HG02973 (cell line): Measurements from ENCODE around the gene DNAJC18.
A peak's percentile ranks its signal among the peaks of the same experiment; 100 is the strongest.
"Not testable (repeated sequence)": the region's sequence is repeated elsewhere in the genome, so short reads cannot be mapped to it uniquely, and the experiment has no call there.

Experiments used
- ATAC-seq: cut with Tn5 transposase; IDR thresholded peaks from one replicate; pipeline ENCODE4 v1.9.1; 2021; ENCODE audit warnings: moderate library complexity; ENCODE audit not compliant: unreplicated experiment

The DNAJC18 gene

DNA sequence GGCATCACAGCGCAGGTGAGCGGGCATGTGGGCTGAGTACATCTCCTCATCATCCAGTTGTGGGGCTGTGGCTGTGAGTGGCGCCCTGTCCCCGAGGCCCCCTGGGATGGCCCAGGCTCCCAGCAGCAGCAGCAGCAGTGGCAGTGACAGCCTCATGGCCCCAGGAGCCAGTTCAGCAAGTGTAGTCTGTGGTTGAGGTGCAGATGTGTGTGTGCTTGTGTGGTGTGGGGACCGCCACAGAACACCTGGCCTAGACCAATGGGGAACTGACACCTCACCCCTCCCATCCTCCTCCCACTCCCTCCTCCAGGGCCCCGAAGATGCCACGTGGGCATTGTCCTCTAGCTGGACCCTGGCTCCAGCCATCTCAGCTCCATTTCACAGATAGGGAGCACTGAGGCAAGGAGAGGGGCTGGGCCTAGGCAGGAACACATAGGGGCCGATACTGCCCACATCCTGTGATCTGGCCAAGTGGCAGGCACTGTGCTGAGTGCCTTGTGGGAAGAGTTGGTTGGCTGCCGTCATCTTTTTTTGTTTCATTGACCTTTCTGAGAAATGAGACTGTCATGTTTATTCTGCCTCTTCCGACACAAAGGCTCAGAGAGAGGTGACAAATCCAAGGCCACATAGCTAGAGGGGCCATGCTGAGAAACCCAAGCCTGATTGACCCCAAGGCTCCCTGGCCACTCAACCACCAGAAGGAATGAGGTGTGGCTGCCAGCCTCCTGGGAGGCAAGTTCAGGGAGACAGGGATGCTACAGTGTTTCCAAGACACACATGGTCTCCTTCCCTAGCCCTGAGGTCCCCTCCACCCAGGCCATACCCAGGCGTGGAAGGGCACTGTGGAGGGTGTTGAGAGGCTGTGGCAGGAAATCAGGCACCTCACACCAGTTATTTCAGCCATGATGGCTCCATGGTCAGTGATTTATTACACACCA, 49.4 kb downstream of the DNAJC18 start, which contains the start of gene MZB1:
Gene MZB1, minus strand, starts transcription at position 213 of the 938 bp plus-strand sequence. Its CDS starts 57 bp downstream, at position 156.
- ATAC-seq = peak; percentile 35

- ATAC-seq = no peak
Observed at GRCh38 chr5:139388198-139388821, 51.0 kb downstream of the DNAJC18 start.

- ATAC-seq = no peak
Observed at GRCh38 chr5:139387611-139388197, 51.6 kb downstream of the DNAJC18 start.

DNA sequence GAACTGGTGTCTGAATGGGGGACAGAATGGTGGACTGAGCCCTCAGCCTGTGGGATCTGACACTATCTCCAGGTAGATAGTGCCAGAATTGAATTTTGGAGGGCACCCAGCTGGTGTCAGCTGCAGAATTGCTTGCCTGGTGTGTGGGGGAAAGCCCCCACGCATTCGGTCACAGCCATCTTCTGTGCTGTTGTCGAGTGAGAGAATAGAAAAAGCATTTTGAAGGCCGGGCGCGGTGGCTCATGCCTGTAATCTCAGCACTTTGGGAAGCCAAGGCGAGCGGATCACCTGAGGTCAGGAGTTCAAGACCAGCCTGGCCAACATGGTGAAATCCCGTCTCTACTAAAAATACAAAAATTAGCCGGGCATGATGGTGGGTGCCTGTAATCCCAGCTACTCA, 52.4 kb downstream of the DNAJC18 start:
- not testable (repeated sequence) for ATAC-seq

DNA sequence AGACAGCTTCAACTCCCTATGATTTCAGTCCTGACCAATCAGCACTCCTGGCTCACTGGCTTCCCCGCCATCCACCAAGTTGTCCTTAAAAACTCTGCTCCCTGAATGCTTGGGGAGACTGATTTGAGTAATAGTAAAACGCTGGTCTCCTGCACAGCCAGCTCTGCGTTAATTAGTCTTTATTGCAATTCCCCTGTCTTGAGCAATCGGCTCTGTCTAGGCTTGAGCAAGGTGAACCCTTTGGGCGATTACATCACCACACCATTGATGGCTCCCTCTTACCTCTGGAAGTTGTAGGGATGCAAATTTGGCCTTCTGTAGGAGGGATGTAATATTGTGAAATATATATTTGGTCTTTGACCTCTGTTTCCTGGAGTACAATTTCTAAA, 53.3 kb downstream of the DNAJC18 start:
- ATAC-seq = no peak

- no peak for ATAC-seq
Observed at GRCh38 chr5:139385061-139386049, 54.0 kb downstream of the DNAJC18 start.

DNA sequence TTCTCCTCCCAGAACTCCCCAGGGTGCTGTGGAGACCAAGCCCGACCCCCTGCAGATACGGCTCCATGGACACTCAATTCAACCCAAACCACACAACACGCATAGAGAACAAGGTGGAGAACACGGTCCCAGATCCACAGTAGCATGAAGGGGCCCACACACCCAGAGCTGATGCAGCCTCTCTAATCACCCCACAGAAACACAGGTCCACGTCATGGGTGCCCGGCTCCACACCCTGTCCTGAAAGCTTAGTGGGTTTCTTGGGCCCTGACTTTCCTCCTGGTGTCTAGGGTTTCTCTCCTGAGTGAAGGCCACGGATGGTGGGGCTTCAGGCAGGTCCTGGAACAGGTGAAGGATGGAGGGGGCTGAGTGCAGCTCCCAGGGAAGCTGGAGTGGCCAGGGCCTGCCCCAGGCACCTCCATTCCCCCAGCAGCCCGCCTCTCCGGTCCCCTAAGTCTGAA, 54.7 kb downstream of the DNAJC18 start:
- no peak for ATAC-seq

GRCh38 chr5:139383993-139384590, 55.2 kb downstream of the DNAJC18 start:
- ATAC-seq = no peak

DNA sequence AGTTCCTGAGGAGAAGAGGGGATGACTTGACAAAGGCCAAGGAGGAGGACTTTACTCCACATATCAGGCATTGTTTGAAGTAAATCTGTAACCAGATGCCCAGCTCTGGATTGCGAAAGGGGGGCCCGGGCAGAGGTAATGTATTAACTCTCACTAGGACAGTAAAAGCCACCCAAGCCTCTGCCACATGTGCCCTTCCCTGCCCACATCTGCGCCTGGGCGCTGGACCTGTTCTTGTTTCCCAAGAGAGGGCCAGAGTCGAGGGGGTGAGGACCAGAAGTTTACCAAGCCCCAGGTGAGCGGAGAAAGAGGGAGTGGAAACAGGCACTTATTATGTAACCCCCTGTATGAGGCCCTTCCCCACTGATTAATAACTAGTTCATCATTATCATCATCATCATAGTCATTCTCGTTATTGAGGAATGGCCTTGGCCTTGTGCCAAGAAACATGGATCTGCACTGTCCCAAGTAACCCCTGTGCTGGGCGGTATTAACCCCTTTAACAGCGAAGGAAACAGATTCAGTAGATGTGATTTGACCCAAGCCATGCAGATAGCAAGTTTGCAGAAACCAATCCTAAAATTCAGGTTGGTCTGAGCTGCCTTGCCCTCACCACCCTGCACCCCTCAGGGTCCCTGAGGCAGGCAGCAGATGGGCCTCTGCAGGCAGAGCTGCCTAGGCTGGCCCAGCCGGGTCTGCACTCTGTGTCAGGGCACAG, 55.9 kb downstream of the DNAJC18 start, which contains the start of gene SLC23A1:
Gene SLC23A1, minus strand, starts transcription at position 23 of the 718 bp plus-strand sequence. CDS start 44 bp downstream, outside the sequence.
- no peak for ATAC-seq

- ATAC-seq = no peak
Observed at GRCh38 chr5:139382807-139383206, 56.5 kb downstream of the DNAJC18 start.

- no peak for ATAC-seq
Observed at GRCh38 chr5:139381837-139382761, 57.2 kb downstream of the DNAJC18 start.

- no peak for ATAC-seq
Observed at GRCh38 chr5:139379626-139380449, 59.5 kb downstream of the DNAJC18 start.

GRCh38 chr5:139378941-139379361, 60.4 kb downstream of the DNAJC18 start:
- no peak for ATAC-seq

DNA sequence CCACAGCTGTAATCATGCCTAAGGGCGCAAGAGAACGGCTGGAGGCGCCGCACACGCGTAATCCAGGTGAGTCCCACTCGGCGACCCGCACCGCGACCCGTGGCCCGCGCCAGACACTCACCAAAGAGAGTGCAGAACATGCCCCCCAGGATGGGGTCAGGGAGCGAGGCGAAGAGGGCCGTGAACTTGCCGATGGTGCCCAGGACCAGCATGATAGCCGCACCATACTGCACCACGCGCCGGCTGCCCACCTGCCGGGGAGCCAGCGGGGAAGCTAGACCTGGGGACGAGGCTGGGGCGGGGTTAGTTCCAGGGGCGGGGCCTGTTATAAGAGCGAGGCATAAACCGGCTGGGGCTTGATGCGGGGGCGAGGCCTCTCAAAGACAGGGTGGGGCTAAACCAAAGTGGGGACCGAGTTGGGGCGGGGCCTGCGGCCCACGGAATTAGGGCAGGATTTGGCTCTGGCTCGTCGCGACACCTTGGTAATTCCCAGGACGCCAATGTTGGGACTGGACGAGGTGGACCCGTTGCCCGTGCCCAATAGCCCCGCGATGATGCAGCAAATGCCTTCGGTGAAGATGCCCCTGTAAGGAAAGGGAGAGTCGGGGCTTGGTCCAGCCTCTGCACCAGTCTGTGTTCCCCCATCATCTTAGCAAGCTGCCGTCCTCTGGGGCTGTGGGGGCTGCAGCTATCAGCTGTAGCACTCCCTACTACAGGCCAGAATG, 61.1 kb downstream of the DNAJC18 start:
- ATAC-seq = no peak

GRCh38 chr5:139377226-139377625, 62.1 kb downstream of the DNAJC18 start:
- ATAC-seq = no peak

DNA sequence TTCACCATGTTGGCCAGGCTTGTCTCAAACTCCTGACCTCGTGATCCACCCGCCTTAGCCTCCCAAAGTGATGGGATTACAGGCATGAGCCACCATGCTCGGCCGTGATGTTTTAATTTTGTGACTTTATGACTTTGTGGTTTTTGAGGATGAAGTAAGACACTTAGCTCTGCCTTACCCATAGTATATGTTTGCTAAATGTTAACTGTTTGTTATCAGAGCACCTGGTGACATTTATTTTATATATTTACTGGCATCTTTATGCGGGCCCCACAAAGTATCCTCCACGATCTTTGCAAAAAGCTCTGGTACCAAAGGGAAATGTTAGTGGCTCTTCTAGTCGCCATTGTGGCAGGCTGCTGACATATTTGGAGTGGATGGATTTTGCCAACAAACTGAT, 63.0 kb downstream of the DNAJC18 start:
- no peak for ATAC-seq

GRCh38 chr5:139374909-139375308, 64.4 kb downstream of the DNAJC18 start:
- no peak for ATAC-seq
